ENCODE data around the gene ITIH2. TPM values are rescaled to one million over a fixed set of nuclear protein-coding genes. Genes with fewer than 3 reads are reported as not detected.
A peak's percentile ranks its signal among the peaks of the same experiment; 100 is the strongest.

Gene ITIH2
- polyA plus RNA-seq, 2 of the 4 experiments (the other 2 are of a cell fraction) = 0.31 to 0.54 TPM

DNA sequence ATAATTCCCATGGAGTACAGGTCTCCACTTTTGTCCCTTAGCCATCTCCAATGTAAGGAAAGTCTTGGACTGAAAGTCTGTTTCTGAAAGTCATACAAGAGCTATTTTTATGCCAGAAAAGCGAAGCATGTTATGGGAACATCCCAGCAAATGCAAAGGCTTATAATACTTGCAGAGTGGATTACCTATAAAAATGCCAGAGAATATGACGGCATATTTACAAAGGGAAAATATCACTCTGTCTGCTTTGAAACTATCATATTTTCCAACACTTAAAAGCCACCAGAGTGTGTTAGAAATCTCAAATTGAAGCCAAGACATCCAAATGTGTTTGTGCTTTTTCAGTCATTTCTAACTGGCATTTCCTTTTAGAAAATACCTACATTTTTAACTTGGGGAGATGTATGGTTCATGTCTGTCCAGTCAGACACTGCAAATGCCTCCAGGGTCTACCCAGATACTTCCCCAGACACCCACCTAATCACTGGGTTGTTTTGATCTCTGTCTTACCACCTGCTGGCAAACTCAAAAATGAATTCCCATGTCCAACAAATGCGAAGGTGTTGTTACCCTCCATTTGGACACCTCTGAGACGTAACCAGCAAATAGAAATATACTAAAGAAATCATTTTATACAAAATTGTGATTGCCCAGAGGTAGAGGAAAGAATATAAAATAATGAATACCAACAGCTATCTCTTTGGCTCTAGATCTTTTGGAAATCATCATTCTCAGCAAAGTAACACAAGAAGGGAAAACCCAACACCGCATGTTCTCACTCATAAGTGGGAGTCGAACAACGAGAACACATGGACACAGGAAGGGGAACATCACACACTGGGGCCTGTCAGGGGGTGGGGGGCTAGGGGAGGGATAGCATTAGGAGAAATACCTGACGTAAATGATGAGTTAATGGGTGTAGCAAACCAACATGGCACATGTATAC, 1.2 kb downstream of the ITIH2 start:
- Histone ChIP-seq H3K4me1 (peaks cover 20% of the 10 kb centered on the region; the same call in 2 of the 3 replicates), H3K9me3 (no peaks in the 10 kb centered on the region), H3K4me3 (no peak overlapping the region), H3K4me2 (no peak overlapping the region), H3K27ac (no peak overlapping the region)
- TF ChIP-seq, protein P1, sequence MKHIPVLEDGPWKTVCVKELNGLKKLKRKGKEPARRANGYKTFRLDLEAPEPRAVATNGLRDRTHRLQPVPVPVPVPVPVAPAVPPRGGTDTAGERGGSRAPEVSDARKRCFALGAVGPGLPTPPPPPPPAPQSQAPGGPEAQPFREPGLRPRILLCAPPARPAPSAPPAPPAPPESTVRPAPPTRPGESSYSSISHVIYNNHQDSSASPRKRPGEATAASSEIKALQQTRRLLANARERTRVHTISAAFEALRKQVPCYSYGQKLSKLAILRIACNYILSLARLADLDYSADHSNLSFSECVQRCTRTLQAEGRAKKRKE (CRISPR knock-in tag; IDR thresholded peaks at IDR 0.05; ENCODE audit: low read depth) = no peak
- TF ChIP-seq MAFK (IDR thresholded peaks at IDR 0.05; ENCODE audit: partially characterized antibody) (no peak), NFE2L2 (conservative IDR thresholded peaks at IDR 0.05; ENCODE audit: low read length) (no peak), HDAC2 (IDR thresholded peaks at IDR 0.05) (no peak), HOXA7 (CRISPR knock-in tag; IDR thresholded peaks at IDR 0.05) (no peak), ZC3H11A (IDR thresholded peaks at IDR 0.05) (no peak), MAZ (IDR thresholded peaks at IDR 0.05; ENCODE audit: borderline replicate concordance, low read depth, low read length) (no peak), TP53 (CRISPR knock-in tag; IDR thresholded peaks at IDR 0.05) (no peak), ZFP36 (IDR thresholded peaks at IDR 0.05; ENCODE audit: borderline replicate concordance, partially characterized antibody) (no peak), JUN (IDR thresholded peaks at IDR 0.05) (no peak), ZSCAN20 (CRISPR knock-in tag; IDR thresholded peaks at IDR 0.05) (no peak), FOXS1 (CRISPR knock-in tag; IDR thresholded peaks at IDR 0.05) (no peak), HEYL (CRISPR knock-in tag; IDR thresholded peaks at IDR 0.05) (no peak), KDM5A (IDR thresholded peaks at IDR 0.05) (no peak), RAD21 (conservative IDR thresholded peaks at IDR 0.05 in 1 of 2, IDR thresholded peaks at IDR 0.05 in 1 of 2) (no peak)
- TF ChIP-seq, protein P2, sequence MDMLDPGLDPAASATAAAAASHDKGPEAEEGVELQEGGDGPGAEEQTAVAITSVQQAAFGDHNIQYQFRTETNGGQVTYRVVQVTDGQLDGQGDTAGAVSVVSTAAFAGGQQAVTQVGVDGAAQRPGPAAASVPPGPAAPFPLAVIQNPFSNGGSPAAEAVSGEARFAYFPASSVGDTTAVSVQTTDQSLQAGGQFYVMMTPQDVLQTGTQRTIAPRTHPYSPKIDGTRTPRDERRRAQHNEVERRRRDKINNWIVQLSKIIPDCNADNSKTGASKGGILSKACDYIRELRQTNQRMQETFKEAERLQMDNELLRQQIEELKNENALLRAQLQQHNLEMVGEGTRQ (IDR thresholded peaks at IDR 0.05) = no peak
- TF ChIP-seq, protein P3, sequence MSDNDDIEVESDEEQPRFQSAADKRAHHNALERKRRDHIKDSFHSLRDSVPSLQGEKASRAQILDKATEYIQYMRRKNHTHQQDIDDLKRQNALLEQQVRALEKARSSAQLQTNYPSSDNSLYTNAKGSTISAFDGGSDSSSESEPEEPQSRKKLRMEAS (IDR thresholded peaks at IDR 0.05) = no peak
- WGBS (ENCODE audit: missing lambda C conversion rate) = 68% methylated on average over 8 of the region's 8 CpGs
- FAIRE-seq = no peak
- POLR2A ChIA-PET = no interaction called here
- CTCF ChIA-PET = interaction anchor here (1.6 kb wide), 1 partner anchor 17 kb away, joined by 8 read pairs; no protein-coding TSS in a partner anchor
- ATAC-seq = no peak
- no peak for DNase-seq (ENCODE audit: low read depth in 1 of 2, low spot score in 1 of 2)

DNA sequence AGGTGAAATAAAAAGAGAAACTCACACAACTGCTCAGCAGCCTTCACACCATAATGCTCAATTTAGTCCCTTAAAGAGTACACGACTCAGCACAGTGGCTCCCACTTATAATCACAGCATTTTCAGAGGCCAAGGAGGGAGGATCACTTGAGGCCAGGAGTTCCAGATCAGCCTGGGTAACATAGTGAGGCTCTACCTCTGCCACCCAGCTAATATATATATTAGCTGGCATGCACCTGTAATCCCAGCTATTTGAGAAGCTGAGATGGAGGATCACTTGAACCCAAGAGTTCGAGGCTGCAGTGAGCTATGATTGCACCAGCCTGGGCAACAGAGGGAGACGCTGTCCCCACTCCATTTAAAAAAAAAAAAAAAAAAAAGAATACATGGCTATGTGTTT, 2.2 kb downstream of the ITIH2 start:
- Histone ChIP-seq H3K4me3 (no peak overlapping the region), H3K9me3 (no peaks in the 10 kb centered on the region), H3K4me1 (peaks cover 20% of the 10 kb centered on the region; the same call in 2 of the 3 replicates), H3K27ac (peak overlapping the region in 1 of 2 experiments; percentile 70; a peak in 1 of 6 replicates), H3K4me2 (no peak overlapping the region)
- CTCF ChIA-PET = interaction anchor here (4.7 kb wide), 1 partner anchor 18 kb away, joined by 27 read pairs; no protein-coding TSS in a partner anchor
- ATAC-seq (no peak), FAIRE-seq (no peak), DNase-seq (ENCODE audit: low read depth in 1 of 2, low spot score in 1 of 2) (no peak)
- TF ChIP-seq, protein P4, sequence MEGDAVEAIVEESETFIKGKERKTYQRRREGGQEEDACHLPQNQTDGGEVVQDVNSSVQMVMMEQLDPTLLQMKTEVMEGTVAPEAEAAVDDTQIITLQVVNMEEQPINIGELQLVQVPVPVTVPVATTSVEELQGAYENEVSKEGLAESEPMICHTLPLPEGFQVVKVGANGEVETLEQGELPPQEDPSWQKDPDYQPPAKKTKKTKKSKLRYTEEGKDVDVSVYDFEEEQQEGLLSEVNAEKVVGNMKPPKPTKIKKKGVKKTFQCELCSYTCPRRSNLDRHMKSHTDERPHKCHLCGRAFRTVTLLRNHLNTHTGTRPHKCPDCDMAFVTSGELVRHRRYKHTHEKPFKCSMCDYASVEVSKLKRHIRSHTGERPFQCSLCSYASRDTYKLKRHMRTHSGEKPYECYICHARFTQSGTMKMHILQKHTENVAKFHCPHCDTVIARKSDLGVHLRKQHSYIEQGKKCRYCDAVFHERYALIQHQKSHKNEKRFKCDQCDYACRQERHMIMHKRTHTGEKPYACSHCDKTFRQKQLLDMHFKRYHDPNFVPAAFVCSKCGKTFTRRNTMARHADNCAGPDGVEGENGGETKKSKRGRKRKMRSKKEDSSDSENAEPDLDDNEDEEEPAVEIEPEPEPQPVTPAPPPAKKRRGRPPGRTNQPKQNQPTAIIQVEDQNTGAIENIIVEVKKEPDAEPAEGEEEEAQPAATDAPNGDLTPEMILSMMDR (IDR thresholded peaks at IDR 0.05) = no peak
- no peak for TF ChIP-seq NFE2L2 (conservative IDR thresholded peaks at IDR 0.05; ENCODE audit: low read length)
- TF ChIP-seq BHLHE40 (IDR thresholded peaks at IDR 0.05; ENCODE audit: low read depth, low read length) = no peak
- TF ChIP-seq MAFK (IDR thresholded peaks at IDR 0.05; ENCODE audit: partially characterized antibody) = no peak
- TF ChIP-seq, protein P5, sequence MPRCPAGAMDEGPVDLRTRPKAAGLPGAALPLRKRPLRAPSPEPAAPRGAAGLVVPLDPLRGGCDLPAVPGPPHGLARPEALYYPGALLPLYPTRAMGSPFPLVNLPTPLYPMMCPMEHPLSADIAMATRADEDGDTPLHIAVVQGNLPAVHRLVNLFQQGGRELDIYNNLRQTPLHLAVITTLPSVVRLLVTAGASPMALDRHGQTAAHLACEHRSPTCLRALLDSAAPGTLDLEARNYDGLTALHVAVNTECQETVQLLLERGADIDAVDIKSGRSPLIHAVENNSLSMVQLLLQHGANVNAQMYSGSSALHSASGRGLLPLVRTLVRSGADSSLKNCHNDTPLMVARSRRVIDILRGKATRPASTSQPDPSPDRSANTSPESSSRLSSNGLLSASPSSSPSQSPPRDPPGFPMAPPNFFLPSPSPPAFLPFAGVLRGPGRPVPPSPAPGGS (IDR thresholded peaks at IDR 0.05) = no peak
- TF ChIP-seq JUN (IDR thresholded peaks at IDR 0.05) = no peak
- TF ChIP-seq MYC (IDR thresholded peaks at IDR 0.05; ENCODE audit: borderline replicate concordance, low read length) = no peak
- TF ChIP-seq, protein P6, sequence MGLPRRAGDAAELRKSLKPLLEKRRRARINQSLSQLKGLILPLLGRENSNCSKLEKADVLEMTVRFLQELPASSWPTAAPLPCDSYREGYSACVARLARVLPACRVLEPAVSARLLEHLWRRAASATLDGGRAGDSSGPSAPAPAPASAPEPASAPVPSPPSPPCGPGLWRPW (IDR thresholded peaks at IDR 0.05) = no peak
- TF ChIP-seq CBX8 (IDR thresholded peaks at IDR 0.05) = no peak
- TF ChIP-seq POLR2A (IDR thresholded peaks at IDR 0.05; ENCODE audit: low read length) = no peak
- no peak for TF ChIP-seq HOXA7 (CRISPR knock-in tag; IDR thresholded peaks at IDR 0.05)
- TF ChIP-seq, protein P3 (IDR thresholded peaks at IDR 0.05) = no peak
- no peak for TF ChIP-seq NR3C1 (IDR thresholded peaks at IDR 0.05)
- no peak for TF ChIP-seq EP300 (IDR thresholded peaks at IDR 0.05)
- TF ChIP-seq PHF8 (IDR thresholded peaks at IDR 0.05; ENCODE audit: borderline replicate concordance, low read depth) = no peak
- TF ChIP-seq HEYL (CRISPR knock-in tag; IDR thresholded peaks at IDR 0.05) = no peak
- TF ChIP-seq JUNB (IDR thresholded peaks at IDR 0.05) = no peak
- TF ChIP-seq TFCP2L1 (CRISPR knock-in tag; IDR thresholded peaks at IDR 0.05) = no peak
- TF ChIP-seq EHF (CRISPR knock-in tag; IDR thresholded peaks at IDR 0.05) = no peak
- WGBS (ENCODE audit: missing lambda C conversion rate) = 30% methylated on average over 3 of the region's 3 CpGs
- POLR2A ChIA-PET = no interaction called here

Measured in A549 (cell line).